Bronchial epithelial cell (primary cell): Measurements from ENCODE around the gene RASGRP3. TPM values are rescaled to one million over a fixed set of nuclear protein-coding genes. Genes with fewer than 3 reads are reported as not detected.

Experiments used
- DNase-seq: peaks from one replicate; pipeline ENCODE4 v3.0.0-alpha.2; 2010; ENCODE audit warnings: low read depth
- FAIRE-seq: peaks from 2 replicates; lab custom pipeline; 2011; peaks lifted over from hg19 to GRCh38; lab: Jason Lieb, UNC
- H3K27me3 ChIP-seq: 2 replicates; pipeline ENCODE4 v1.5.1; 2011; ENCODE audit warnings: low read length; ENCODE audit not compliant: control insufficient read depth, insufficient read depth
- H3K36me3 ChIP-seq: 2 replicates; pipeline ENCODE4 v1.5.1; 2011; ENCODE audit warnings: low read length; ENCODE audit not compliant: control insufficient read depth, insufficient read depth
- H3K4me3 ChIP-seq: 2 replicates; pipeline ENCODE4 v1.5.1; 2011; ENCODE audit warnings: mild to moderate bottlenecking, low read depth, low read length, control low read depth
- total RNA-seq: library from RNA; depleted of rRNA; stranded (reverse); fragments of >200 nt; gene quantifications from 2 replicates; pipeline ENCODE4 v1.2.1, GENCODE V29; 2014
- TF ChIP-seq, protein P1 (sequence below): IDR thresholded peaks from 2 replicates; pipeline ENCODE4 v1.5.1; 2011; ENCODE audit warnings: mild to moderate bottlenecking, moderate library complexity, low read length, control low read depth, inconsistent platforms; ENCODE audit not compliant: insufficient read depth, severe bottlenecking

Gene RASGRP3
- total RNA-seq, 1 donor from 2014 or later: 0.79 TPM

DNA sequence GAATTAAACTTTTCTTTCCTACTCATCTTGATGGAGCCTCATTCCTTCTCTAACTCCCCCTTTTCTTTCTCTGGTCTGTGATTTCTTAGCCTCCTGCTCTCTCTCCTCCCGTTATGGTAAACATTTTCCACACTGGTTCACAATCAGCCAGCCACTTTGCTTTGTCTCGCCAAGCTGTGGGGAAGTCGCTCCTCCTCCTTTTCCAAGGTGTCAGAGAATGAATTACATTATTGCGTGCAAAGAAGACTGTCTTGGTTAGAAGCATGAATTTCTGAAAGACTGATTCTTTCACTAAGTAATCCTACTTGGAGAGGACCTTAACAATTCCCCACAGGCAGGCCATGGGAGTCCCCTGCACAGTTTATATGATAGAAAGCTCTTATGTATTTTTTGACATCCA is 46.1 kb downstream of the RASGRP3 start:
- Histone ChIP-seq H3K36me3 (no peaks in the 10 kb centered on the region), H3K27me3 (no peaks in the 10 kb centered on the region), H3K4me3 (no peak overlapping the region)
- TF ChIP-seq, protein P1, sequence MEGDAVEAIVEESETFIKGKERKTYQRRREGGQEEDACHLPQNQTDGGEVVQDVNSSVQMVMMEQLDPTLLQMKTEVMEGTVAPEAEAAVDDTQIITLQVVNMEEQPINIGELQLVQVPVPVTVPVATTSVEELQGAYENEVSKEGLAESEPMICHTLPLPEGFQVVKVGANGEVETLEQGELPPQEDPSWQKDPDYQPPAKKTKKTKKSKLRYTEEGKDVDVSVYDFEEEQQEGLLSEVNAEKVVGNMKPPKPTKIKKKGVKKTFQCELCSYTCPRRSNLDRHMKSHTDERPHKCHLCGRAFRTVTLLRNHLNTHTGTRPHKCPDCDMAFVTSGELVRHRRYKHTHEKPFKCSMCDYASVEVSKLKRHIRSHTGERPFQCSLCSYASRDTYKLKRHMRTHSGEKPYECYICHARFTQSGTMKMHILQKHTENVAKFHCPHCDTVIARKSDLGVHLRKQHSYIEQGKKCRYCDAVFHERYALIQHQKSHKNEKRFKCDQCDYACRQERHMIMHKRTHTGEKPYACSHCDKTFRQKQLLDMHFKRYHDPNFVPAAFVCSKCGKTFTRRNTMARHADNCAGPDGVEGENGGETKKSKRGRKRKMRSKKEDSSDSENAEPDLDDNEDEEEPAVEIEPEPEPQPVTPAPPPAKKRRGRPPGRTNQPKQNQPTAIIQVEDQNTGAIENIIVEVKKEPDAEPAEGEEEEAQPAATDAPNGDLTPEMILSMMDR: no peak
- no peak for DNase-seq
- FAIRE-seq: no peak

DNA sequence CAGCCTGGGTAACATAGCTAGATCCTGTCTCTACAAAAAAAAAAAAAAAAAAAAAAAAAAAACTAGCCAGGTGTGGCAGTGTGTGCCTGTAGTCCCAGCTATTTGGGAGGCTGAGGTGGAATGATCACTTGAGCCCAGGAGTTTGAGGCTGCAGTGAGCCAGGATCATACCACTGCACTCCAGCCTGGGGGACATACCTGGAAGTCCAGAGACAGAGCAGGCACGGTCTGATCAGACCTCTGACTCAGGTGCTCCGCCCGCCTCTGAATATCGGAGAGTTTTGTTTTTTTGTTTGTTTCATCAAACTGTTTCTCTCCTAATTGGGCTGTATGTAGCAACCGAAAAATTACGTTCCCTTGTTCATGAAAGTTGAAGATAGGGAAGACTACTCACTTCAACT is 49.2 kb downstream of the RASGRP3 start:
- no peak for DNase-seq
- TF ChIP-seq, protein P1: no peak
- Histone ChIP-seq H3K27me3 (no peaks in the 10 kb centered on the region), H3K4me3 (no peak overlapping the region), H3K36me3 (no peaks in the 10 kb centered on the region)
- FAIRE-seq: no peak

DNA sequence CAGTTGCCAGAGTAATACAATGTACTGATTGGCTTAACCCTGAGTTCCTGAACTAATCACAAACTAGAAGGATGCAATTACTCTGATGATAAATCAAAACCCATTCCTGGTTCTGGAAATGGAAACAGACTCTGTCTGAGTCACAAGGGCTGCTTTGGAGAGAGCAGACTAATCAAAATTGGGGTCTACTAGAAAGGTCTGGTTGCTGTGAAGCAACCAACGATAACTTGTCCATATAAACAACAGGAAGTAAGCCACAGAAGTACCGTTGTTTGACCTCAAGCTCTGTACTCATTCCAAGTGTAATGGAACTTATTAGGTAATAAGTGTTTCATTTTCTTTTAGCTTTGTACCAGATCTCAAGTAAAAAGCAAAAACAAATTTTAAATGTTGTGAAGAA is 49.7 kb downstream of the RASGRP3 start:
- H3K36me3 ChIP-seq: no peaks in the 10 kb centered on the region
- FAIRE-seq (no peak), DNase-seq (no peak)
- no peaks in the 10 kb centered on the region for H3K27me3 ChIP-seq
- no peak overlapping the region for H3K4me3 ChIP-seq
- TF ChIP-seq, protein P1: no peak

DNA sequence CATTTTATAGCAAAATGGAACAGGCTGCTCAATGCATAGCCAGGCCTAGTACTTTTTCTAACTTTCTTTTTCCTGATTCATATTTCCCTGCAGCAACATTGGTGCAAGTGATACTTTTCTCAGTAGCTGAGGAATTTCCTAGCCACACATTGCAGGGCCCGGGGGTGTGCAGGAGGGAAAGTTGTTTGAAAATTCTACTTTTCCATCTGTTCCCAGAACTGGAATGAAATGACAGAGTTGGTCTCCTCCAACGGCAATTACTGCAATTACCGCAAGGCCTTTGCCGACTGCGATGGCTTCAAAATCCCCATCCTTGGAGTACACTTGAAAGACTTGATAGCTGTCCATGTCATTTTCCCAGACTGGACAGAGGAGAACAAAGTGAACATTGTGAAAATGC is 50.5 kb downstream of the RASGRP3 start:
- TF ChIP-seq, protein P1: no peak
- H3K4me3 ChIP-seq: no peak overlapping the region
- DNase-seq (no peak), FAIRE-seq (no peak)
- no peaks in the 10 kb centered on the region for H3K36me3 ChIP-seq
- H3K27me3 ChIP-seq: peaks cover 1% of the 10 kb centered on the region

DNA sequence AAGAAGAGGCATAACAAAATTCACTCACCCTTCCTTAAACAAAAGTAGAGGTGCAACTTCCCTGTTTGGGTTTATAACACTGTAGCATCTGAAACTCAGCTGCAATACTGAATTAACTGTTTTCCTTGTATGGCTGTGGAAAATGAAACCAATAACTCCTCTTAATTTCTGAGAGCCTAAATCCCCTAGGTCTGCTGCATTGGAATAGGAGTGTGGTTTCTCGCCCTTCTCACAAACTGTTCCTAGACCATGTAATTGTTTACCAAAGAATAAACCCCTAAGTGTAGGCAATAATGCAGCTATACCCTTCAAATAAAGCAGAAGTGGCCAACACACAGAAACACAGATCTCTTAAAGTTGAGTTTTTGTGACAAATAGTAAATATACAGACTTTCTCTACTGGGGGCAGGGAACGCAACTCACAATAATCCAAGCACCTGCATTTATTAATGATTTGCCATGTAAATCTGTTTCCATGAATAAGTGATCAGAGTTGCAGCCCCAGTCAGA is 52.0 kb downstream of the RASGRP3 start:
- Histone ChIP-seq H3K27me3 (peaks cover 1% of the 10 kb centered on the region), H3K4me3 (no peak overlapping the region), H3K36me3 (no peaks in the 10 kb centered on the region)
- no peak for FAIRE-seq
- TF ChIP-seq, protein P1: no peak
- DNase-seq: no peak

DNA sequence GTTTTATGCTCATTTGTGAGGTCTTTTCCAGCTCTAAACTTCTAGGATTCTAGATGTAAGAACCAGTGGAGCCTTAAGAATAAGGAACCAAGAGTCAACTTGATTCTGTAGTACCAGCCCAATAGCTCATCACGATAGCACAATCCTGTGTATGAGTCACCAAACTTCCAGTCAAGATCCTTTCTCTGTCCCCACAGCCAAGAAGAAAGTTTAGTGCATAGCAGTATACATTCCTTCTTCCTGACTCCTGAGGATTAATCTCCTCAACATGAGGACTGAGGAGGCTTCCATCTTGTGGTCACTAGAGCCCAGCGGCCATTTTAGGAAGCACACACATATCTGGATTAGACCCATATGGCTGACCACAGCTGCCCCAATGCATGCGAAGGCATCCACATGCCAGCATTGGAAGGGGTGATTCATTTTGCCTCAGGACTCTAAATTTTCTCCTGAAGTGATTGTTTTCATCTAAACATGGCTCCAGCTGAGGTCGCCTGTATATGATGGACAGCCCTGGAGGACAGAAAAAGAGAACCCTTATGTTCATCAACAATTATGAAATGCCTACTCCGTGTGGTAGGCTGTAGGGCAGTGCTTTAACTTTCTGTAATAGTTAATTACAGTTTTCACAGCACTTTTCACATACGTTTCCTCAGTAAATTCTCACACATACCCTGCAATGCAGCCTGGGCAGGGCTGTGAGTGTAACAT is 53.5 kb downstream of the RASGRP3 start:
- TF ChIP-seq, protein P1: no peak
- Histone ChIP-seq H3K36me3 (no peaks in the 10 kb centered on the region), H3K27me3 (peaks cover 1% of the 10 kb centered on the region), H3K4me3 (no peak overlapping the region)
- peak; percentile 75 for DNase-seq
- no peak for FAIRE-seq
